Upper lobe of left lung (tissue), 4 donors: ENCODE results near the gene WNT8B.

Experiments used
- EP300 ChIP-seq, 4 donors: sonication (generic); formaldehyde crosslinking; IDR thresholded peaks; one replicate each; pipeline ENCODE4 v1.5.1; 2017; ENCODE audit warnings: antibody characterized with exemption in 4 of 4, control low read depth in 2 of 4
- POLR2A ChIP-seq, 4 donors: fragments of 450-650 bp; IDR thresholded peaks; one replicate each; pipeline ENCODE4 v1.5.1; 2016 to 2017; ENCODE audit warnings: antibody characterized with exemption in 4 of 4, mild to moderate bottlenecking in 2 of 4
- POLR2AphosphoS5 ChIP-seq, 2 donors: sonication (generic); formaldehyde crosslinking; IDR thresholded peaks; one replicate each; pipeline ENCODE4 v1.5.1; 2017; ENCODE audit warnings: antibody characterized with exemption in 2 of 2
- TF ChIP-seq, protein P1 (sequence below), 6 experiments: fragments of 450-650 bp in 4 of 6; fragments of 200-600 bp in 2 of 6; sonication (generic) in 2 of 6; IDR thresholded peaks; one replicate each; pipeline ENCODE4 v1.5.1; 2016 to 2019; ENCODE audit warnings: antibody characterized with exemption in 6 of 6

DNA sequence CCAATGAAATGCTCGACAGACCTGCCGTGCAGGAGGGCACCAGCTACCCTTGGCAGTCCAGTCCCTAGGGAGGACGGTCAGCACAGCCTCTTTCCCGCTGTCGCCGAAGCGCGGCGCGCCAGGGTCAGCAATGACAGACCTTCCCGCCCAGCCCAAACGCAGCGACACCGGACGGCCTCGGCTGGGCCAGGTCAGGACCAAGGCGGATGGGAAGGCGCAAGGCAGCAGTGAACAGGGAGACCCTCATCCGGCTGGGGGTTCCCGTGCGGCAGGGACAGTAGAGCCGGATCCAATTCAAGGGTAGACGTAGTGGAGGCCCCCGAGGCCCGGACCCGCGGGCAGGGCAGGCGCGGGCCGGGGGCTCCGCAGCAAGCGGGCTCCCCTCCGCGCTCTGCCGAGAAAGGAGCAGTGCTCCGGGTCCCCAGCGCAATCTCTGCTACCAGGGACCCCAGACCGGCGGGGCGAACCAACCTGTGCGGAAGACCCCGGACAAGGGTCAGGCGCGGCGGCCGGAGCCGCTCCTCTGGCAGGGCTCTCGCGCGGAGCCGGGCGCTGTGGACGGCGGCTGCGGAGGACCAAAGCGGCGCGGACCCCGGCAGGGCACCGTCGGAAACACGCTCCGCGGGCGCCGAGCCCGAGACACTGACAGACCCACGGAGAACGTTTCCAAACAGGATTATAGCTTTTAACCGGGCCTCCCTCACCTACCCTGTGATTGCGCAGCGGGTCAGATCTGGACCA is 56.7 kb downstream of the WNT8B start, which contains the start of gene SEC31B:
- TF ChIP-seq, protein P1, sequence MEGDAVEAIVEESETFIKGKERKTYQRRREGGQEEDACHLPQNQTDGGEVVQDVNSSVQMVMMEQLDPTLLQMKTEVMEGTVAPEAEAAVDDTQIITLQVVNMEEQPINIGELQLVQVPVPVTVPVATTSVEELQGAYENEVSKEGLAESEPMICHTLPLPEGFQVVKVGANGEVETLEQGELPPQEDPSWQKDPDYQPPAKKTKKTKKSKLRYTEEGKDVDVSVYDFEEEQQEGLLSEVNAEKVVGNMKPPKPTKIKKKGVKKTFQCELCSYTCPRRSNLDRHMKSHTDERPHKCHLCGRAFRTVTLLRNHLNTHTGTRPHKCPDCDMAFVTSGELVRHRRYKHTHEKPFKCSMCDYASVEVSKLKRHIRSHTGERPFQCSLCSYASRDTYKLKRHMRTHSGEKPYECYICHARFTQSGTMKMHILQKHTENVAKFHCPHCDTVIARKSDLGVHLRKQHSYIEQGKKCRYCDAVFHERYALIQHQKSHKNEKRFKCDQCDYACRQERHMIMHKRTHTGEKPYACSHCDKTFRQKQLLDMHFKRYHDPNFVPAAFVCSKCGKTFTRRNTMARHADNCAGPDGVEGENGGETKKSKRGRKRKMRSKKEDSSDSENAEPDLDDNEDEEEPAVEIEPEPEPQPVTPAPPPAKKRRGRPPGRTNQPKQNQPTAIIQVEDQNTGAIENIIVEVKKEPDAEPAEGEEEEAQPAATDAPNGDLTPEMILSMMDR (IDR thresholded peaks at IDR 0.05) = no peak
- TF ChIP-seq POLR2AphosphoS5 (IDR thresholded peaks at IDR 0.05) (no peak), EP300 (IDR thresholded peaks at IDR 0.05) (no peak), POLR2A (IDR thresholded peaks at IDR 0.05) (no peak)
